ENCODE measurements around the gene INPP5A.
"Not testable (repeated sequence)": the region's sequence is repeated elsewhere in the genome, so short reads cannot be mapped to it uniquely, and the experiment has no call there.

INPP5A gene, protein sequence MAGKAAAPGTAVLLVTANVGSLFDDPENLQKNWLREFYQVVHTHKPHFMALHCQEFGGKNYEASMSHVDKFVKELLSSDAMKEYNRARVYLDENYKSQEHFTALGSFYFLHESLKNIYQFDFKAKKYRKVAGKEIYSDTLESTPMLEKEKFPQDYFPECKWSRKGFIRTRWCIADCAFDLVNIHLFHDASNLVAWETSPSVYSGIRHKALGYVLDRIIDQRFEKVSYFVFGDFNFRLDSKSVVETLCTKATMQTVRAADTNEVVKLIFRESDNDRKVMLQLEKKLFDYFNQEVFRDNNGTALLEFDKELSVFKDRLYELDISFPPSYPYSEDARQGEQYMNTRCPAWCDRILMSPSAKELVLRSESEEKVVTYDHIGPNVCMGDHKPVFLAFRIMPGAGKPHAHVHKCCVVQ

DNA sequence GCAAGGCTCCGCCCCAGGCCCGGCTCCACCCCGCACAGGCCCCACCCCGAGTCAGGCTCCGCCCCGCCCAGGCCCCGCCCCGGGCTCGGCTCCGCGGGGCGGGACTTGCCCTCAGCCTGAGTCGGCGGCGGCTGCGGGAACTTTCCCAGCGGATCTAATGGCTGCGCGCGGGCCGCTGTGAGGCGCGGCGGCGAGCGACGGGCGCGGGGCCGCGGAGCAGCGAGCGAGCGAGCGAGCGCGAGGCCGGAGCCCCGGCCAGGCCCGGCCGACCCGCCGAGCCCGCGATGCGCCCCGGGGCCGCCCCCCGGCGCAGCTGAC, at the start of gene INPP5A:
Gene INPP5A, plus strand, starts transcription at position 104 of the 318 bp plus-strand sequence. CDS start 310 bp downstream, outside the sequence.
- DNase-seq (ENCODE audit: low read depth in 2 of 2), result no peak

DNA sequence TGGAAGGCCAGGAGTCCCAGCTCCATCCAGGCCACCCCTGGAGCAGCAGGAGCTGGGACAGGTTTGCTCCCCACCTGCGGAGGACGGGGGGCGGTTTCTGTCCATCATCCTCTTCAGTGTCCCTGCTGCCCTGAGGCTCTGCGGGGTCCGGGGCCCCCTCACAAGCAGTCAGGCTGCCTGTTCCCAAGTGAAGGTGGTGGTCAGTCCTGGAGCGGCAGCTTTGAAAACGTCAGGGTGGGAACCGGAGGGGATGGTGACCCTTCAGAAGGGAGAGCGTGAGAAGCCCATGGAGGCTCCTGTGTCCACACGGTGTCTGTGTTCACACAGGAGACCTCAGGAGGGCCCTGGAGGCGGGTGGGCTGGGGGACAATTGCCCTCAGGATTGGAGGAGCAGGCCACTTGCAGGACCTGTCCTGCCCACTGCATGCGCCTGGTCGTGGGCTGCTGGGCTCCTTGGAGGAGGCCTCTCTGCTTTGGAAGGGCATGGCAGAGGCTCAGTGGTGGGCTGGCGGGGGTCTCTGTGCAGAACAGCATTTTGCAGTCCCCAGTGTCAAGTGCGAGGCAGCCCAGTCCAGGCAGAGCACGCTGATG, 49.3 kb upstream of the INPP5A start:
- DNase-seq (ENCODE audit: low read depth in 2 of 2), result no peak

DNA sequence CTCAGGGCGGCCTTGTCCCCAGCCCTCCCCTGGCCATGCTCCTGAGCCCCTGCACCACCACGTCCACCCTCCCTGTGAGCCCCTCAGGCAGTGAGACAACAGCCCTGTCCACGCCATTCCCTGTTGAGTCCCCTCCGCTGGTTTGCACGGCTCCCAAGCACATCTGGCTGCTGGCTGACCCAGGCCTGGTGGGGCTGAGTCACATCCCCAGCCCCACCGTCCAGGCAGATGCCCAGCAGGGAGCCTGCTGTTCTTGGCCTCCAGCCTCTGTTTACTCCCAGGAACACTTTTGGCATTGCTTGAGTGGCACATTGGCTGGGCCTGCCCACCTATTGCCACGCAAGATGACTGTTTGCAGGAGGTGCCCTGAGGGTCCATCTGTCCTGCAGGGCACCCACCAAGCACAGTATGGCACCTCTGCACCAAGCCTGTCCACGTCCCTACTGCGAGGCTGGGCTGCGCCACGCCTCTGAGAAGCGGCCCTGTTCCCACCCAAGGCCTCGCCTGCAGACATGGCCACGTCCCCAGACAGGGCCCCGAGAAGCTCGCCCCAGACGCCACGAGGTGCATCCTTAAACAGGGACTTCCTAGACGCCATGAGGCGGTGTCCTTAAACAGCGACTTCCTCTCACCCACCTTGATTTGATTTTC, 48.4 kb upstream of the INPP5A start:
- no peak for DNase-seq (ENCODE audit: low read depth in 2 of 2)

GRCh38 chr10:132489704-132490534, 47.7 kb upstream of the INPP5A start:
- no peak for DNase-seq (ENCODE audit: low read depth in 2 of 2)

- DNase-seq (ENCODE audit: low read depth in 2 of 2), result not testable (repeated sequence)
Measured at GRCh38 chr10:132491534-132491933, 46.1 kb upstream of the INPP5A start.

- DNase-seq (ENCODE audit: low read depth in 2 of 2), result no peak
Measured at GRCh38 chr10:132492323-132493025, 45.1 kb upstream of the INPP5A start.

- no peak for DNase-seq (ENCODE audit: low read depth in 2 of 2)
Measured at GRCh38 chr10:132493246-132493755, 44.3 kb upstream of the INPP5A start.

DNA sequence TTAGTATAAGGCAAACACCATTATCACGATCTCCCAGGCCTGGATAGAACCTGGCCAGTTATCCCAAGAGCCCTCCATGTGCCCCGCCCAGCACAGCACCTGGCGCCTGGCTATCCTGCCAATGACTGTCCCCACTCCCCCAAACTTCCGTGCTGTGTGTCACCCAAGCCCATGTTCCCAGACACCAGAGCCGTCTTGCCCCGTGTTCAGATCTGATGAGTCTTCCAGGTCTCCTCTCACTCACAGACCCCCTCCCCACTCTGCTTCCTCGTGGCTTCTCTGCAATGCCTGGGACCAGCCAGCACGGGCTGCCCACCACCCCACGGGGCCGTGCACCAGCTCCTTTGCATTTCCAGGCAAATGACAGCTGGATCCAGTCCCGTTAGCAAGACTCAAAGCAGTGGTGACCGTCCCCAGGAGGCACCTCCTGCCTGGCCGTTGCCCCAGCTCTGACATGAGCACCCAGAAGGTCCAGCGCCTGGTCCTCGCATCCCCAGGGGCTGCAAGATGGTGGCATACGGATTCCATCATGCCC, 43.8 kb upstream of the INPP5A start:
- no peak for DNase-seq (ENCODE audit: low read depth in 2 of 2)

- no peak for DNase-seq (ENCODE audit: low read depth in 2 of 2)
Measured at GRCh38 chr10:132494866-132495630, 42.5 kb upstream of the INPP5A start.

DNA sequence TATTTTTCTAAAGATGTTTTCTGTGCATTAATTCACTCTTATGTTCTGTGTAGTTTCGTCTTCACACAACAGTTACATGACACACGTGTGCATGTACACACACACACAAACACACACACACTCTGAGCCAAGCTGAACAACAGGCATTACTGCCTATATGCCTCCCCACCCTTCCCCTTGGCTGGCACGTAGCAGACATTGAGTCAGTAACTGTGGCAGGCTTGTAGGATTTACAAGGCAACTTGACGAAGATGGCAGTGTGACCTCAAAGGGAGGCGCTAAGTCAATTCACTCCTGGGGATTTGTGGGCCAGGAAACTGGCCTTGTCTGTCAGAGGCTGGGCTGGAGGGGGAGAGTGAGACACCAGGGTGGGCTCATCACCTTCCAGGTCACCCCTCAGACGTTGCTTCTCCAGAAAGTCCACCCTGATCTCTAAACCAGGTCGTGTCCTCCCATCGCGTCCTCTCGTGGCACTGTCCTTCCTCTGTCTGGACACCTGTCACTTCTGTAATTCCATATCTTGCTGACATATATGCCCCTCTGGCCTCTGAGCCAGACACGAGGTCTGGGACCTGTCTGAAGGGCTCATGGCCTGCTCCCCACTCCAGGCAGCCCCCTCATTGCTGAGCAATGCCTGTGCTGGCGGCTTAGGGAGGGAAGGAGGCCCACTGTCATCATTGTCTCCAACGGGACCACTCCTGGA, 41.1 kb upstream of the INPP5A start:
- no peak for DNase-seq (ENCODE audit: low read depth in 2 of 2)

DNA sequence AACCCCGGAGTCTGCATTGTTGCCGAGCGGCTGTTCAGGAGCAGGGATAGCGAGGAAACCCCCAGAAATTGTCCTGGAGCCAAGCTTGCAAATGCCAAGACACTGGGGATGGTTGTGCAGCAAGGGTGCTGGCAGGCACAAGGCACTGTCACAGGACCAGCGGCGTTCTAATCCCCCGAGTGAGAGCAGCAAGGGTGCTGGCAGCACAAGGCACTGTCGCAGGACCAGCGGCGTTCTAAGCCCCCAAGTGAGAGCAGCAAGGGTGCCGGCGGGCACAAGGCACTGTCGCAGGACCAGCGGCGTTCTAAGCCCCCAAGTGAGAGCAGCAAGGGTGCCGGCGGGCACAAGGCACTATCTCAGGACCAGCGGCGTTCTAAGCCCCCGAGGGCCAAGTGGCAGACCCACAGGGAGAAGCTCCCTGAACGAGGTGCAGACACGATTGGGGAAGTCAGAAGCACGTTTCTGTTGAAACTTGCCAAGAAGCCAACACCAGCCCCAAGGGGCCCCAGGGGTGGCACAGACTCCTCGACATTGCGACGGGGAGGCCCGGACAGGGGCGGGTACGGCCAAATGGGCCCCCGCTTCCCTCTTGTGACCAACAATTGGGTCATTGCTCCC, 40.4 kb upstream of the INPP5A start:
- no peak for DNase-seq (ENCODE audit: low read depth in 2 of 2)

DNA sequence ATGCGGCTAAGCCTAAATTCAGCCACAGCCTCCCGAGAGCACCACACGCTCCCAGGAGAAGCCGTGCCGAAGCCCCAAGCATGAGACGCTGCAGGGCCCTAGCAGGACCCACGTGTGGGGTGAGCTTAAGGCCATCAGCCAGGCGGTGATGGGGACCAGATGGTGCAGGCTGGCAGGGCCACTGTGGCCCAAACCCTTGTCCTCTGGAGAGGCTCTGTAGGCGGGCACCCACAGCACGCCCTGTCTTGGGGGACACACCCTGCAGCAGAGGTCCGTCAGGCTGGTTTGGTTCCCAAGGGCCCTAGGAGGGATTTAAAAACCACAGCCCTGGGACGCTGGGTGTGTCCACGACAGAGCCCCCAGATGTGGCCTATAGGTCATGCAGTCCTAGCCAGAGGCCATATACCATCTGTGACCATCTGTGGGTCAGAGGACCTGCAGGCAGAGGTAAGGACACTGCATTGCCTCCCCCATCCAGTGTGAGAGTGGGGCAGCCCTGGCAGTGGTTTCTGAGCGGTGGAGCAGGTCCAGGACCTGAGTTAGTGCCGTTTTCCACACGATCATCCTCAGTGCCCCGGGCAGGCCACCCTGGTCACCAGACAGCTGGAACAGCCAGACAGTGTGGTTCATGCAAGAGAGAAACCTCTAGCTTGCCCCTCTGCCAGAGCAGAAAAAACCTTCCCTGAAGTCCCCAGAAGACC, 39.6 kb upstream of the INPP5A start:
- no peak for DNase-seq (ENCODE audit: low read depth in 2 of 2)

GRCh38 chr10:132498562-132499366, 38.8 kb upstream of the INPP5A start:
- no peak for DNase-seq (ENCODE audit: low read depth in 2 of 2)

DNA sequence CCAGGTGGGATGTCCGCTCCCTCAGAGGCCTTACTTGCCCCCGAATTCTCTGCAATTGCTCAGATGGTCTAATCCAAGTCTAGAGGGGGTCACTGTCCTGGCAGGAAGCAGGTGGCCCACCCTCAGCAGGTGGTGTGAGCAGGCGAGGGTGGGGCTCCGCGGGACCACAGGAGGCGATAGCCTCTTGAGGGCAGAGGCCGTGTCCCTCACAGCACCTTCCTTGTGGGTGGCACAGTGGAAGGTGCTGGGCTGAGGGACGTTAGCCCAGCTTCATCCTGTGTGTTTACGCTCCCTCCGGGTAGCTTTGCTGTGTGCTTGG, 38.3 kb upstream of the INPP5A start:
- no peak for DNase-seq (ENCODE audit: low read depth in 2 of 2)

DNA sequence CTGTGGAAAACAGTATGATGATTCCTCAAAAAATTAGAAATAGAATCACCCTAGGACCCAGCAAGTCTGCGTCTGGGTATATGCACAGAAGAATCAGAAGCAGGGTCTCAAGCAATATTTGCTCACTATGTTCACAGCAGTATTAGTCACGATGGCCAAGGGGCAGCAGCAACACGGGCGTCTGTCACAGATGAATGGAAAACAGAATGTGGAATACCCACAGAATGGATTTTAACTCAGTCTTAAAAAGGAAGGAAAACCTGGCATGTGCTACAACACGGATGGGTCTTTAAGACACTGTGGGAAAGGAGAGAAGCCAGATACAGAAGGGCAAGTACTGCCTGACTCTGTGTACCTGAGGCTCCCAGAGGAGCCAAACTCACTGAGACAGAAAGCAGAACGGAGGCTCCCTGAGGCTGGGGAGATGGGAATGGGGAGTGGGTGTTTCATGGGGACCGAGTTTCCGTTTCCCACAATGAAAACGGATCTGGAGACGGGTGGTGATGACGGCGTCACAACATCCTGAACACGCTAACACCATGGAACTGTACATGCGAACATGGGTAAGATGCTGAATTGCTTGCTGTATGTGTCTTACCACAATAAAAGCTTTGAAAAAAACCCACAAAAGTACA, 36.7 kb upstream of the INPP5A start:
- DNase-seq (ENCODE audit: low read depth in 2 of 2), result no peak

- DNase-seq (ENCODE audit: low read depth in 2 of 2), result no peak
Measured at GRCh38 chr10:132502544-132503300, 34.9 kb upstream of the INPP5A start.
